SK-N-SH treated with all-trans-retinoic acid at 6 μM for 48 hours (cell line): ENCODE measurements around the gene TTC23.

Source experiments
- ATAC-seq: fragments of 200-7000 bp; cut with Tn5 transposase; 3 replicates; pipeline ENCODE4 v1.9.1; 2020; ENCODE audit warnings: mild to moderate bottlenecking, moderate library complexity
- ARNTL ChIP-seq: fragments of 450-650 bp; formaldehyde crosslinking; IDR thresholded peaks from 2 replicates; pipeline ENCODE4 v1.5.0; 2020; ENCODE audit warnings: low read depth, mild to moderate bottlenecking, moderate library complexity, borderline replicate concordance
- CSDC2 ChIP-seq: fragments of 250-450 bp; sonication (Bioruptor Pico); IDR thresholded peaks from 2 replicates; pipeline ENCODE4 v1.5.0; 2020; ENCODE audit warnings: mild to moderate bottlenecking, moderate library complexity
- OSR1 ChIP-seq: fragments of 250-450 bp; sonication (Bioruptor Pico); IDR thresholded peaks from 2 replicates; pipeline ENCODE4 v1.8.0; 2022; ENCODE audit warnings: moderate library complexity, mild to moderate bottlenecking, inconsistent platforms
- PPARA ChIP-seq: fragments of 250-450 bp; sonication (Bioruptor Pico); IDR thresholded peaks from 2 replicates; pipeline ENCODE4 v1.5.0; 2020; ENCODE audit warnings: mild to moderate bottlenecking, borderline replicate concordance
- RARB ChIP-seq: fragments of 250-450 bp; sonication (Bioruptor Pico); IDR thresholded peaks from 2 replicates; pipeline ENCODE4 v1.8.0; 2021; ENCODE audit warnings: mild to moderate bottlenecking, moderate library complexity
- SNAI2 ChIP-seq: fragments of 250-450 bp; sonication (Bioruptor Pico); IDR thresholded peaks from 2 replicates; pipeline ENCODE4 v1.5.0; 2020; ENCODE audit warnings: mild to moderate bottlenecking, moderate library complexity
- TCF4 ChIP-seq: fragments of 250-450 bp; sonication (Bioruptor Pico); IDR thresholded peaks from 2 replicates; pipeline ENCODE4 v1.8.0; 2021; ENCODE audit warnings: mild to moderate bottlenecking, moderate library complexity, borderline replicate concordance
- TOX ChIP-seq: fragments of 250-450 bp; sonication (Bioruptor Pico); IDR thresholded peaks from 2 replicates; pipeline ENCODE4 v1.8.0; 2021; ENCODE audit warnings: mild to moderate bottlenecking, moderate library complexity, borderline replicate concordance
- ZC3H10 ChIP-seq: fragments of 250-450 bp; sonication (Bioruptor Pico); IDR thresholded peaks from 2 replicates; pipeline ENCODE4 v1.5.1; 2021; ENCODE audit warnings: mild to moderate bottlenecking, moderate library complexity
- ZFP3 ChIP-seq: fragments of 250-450 bp; sonication (Bioruptor Pico); IDR thresholded peaks from 2 replicates; pipeline ENCODE4 v1.5.0; 2020; ENCODE audit warnings: mild to moderate bottlenecking, moderate library complexity
- ZFP30 ChIP-seq: fragments of 450-650 bp; formaldehyde crosslinking; IDR thresholded peaks from 2 replicates; pipeline ENCODE4 v1.5.0; 2022; ENCODE audit warnings: mild to moderate bottlenecking, moderate library complexity
- ZNF70 ChIP-seq: fragments of 450-650 bp; formaldehyde crosslinking; IDR thresholded peaks from 2 replicates; pipeline ENCODE4 v1.5.0; 2020; ENCODE audit warnings: mild to moderate bottlenecking, moderate library complexity
- ZNF8 ChIP-seq: fragments of 450-650 bp; formaldehyde crosslinking; IDR thresholded peaks from 2 replicates; pipeline ENCODE4 v1.5.0; 2020; ENCODE audit warnings: mild to moderate bottlenecking, moderate library complexity
- TF ChIP-seq, protein P1 (sequence below): fragments of 250-450 bp; sonication (Bioruptor Pico); IDR thresholded peaks from 2 replicates; pipeline ENCODE4 v1.5.1; 2021; ENCODE audit warnings: mild to moderate bottlenecking, moderate library complexity
- TF ChIP-seq, protein P2 (sequence below): fragments of 250-450 bp; sonication (Bioruptor Pico); IDR thresholded peaks from 2 replicates; pipeline ENCODE4 v1.5.0; 2020; ENCODE audit warnings: mild to moderate bottlenecking, moderate library complexity
- TF ChIP-seq, protein P3 (sequence below): fragments of 250-450 bp; sonication (Bioruptor Pico); IDR thresholded peaks from 2 replicates; pipeline ENCODE4 v1.8.0; 2020; ENCODE audit warnings: mild to moderate bottlenecking, moderate library complexity, borderline replicate concordance
- TF ChIP-seq, protein P4 (sequence below): fragments of 250-450 bp; sonication (Bioruptor Pico); IDR thresholded peaks from 2 replicates; pipeline ENCODE4 v1.8.0; 2021; ENCODE audit warnings: low read depth, mild to moderate bottlenecking, moderate library complexity, borderline replicate concordance

The TTC23 gene

DNA sequence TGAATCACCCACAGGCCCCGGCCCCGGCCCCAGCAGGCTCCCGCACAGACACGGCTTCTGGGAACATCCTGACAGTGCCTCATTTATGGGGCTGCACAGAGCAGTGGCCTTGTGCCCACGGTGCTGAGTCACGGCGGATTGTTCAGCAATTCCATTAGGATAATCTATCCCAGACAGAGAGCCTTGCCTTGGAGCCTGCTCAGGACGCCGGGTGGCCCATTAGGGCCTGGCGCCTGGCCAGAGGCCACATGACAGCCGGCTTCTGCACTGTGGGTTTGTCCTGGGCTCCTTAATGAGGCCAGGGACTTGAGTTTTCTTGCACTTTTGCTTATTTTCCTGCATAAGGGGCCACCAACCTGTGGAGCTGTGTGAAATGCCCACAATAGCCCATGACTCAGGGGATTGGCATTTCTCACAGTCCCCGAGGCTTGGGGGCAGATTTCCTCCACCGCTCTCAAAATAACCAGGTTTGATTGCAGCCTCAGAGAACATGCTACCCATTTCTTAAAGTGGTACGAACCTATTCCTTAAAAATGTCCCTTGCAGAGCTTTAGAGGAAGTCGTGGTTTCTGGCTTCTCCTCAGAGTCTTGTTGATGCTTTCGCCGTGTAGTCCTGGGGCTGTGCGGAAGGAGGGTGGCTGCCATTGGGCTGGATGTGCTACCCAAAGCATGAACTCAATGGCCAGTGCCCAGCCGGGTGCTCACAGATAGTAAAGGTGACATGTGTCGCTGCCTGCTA, 125.5 kb downstream of the TTC23 start (continued):
- TF ChIP-seq, protein P1, sequence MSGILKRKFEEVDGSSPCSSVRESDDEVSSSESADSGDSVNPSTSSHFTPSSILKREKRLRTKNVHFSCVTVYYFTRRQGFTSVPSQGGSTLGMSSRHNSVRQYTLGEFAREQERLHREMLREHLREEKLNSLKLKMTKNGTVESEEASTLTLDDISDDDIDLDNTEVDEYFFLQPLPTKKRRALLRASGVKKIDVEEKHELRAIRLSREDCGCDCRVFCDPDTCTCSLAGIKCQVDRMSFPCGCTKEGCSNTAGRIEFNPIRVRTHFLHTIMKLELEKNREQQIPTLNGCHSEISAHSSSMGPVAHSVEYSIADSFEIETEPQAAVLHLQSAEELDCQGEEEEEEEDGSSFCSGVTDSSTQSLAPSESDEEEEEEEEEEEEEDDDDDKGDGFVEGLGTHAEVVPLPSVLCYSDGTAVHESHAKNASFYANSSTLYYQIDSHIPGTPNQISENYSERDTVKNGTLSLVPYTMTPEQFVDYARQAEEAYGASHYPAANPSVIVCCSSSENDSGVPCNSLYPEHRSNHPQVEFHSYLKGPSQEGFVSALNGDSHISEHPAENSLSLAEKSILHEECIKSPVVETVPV (CRISPR knock-in tag): no peak
- TF ChIP-seq PPARA (CRISPR knock-in tag) (no peak), ZFP30 (CRISPR knock-in tag) (no peak), ZNF8 (CRISPR knock-in tag) (no peak; the same call in 1 of the 2 replicates), TCF4 (CRISPR knock-in tag) (peak; percentile 94), RARB (CRISPR knock-in tag) (no peak), SNAI2 (CRISPR knock-in tag) (no peak; the same call in none of the 2 replicates), ZFP3 (CRISPR knock-in tag) (peak; percentile 71), OSR1 (CRISPR knock-in tag) (no peak), CSDC2 (CRISPR knock-in tag) (no peak), ZNF70 (CRISPR knock-in tag) (no peak)
- TF ChIP-seq, protein P2, sequence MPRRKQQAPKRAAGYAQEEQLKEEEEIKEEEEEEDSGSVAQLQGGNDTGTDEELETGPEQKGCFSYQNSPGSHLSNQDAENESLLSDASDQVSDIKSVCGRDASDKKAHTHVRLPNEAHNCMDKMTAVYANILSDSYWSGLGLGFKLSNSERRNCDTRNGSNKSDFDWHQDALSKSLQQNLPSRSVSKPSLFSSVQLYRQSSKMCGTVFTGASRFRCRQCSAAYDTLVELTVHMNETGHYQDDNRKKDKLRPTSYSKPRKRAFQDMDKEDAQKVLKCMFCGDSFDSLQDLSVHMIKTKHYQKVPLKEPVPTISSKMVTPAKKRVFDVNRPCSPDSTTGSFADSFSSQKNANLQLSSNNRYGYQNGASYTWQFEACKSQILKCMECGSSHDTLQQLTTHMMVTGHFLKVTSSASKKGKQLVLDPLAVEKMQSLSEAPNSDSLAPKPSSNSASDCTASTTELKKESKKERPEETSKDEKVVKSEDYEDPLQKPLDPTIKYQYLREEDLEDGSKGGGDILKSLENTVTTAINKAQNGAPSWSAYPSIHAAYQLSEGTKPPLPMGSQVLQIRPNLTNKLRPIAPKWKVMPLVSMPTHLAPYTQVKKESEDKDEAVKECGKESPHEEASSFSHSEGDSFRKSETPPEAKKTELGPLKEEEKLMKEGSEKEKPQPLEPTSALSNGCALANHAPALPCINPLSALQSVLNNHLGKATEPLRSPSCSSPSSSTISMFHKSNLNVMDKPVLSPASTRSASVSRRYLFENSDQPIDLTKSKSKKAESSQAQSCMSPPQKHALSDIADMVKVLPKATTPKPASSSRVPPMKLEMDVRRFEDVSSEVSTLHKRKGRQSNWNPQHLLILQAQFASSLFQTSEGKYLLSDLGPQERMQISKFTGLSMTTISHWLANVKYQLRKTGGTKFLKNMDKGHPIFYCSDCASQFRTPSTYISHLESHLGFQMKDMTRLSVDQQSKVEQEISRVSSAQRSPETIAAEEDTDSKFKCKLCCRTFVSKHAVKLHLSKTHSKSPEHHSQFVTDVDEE (CRISPR knock-in tag): peak; percentile 39; the same call in 1 of the 2 replicates

DNA sequence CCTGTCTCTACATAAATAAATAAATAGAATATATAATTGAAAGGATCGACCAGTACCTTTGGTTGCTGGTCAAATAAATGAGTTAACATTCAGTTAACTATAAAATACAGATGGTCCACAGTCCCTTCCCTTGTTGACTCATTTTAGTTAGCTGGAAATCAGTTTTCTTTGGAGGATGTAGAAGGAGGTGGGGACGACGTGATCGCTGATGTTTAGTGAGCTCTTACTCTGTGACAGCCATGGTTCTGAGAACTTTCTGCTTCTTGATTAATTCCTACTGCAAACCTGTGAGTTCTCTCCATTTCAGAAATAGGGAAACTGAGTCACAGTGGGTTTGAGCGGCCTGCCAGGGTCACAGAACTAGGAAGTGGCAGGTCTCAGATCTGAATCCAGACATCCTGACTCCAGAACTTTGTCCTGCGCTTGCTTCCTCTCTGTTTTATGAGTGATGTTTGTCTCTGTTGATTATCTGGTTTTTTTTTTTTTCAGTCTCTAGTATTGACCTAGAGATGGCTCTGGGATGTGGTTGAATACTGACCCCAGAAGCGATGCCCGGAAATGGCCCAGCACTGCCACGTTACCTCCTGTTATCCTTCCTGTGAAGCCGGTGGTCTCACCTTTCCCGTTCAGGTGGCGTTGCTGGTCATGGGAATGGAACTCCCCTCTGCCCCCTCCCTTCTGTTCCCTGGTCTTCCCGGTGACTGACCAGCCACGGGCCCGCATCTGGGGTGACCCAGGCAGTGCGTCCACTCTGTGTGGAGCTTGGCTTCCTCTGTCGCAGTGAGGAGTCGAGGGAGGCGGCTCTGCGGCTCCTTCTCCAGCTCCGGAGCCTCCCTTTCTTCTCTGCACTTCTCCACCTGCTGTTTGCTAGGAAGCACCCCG, 126.3 kb downstream of the TTC23 start:
- peak; percentile 2 for ATAC-seq
- TF ChIP-seq OSR1 (CRISPR knock-in tag): no peak
- no peak for TF ChIP-seq ZC3H10 (CRISPR knock-in tag)
- TF ChIP-seq, protein P3, sequence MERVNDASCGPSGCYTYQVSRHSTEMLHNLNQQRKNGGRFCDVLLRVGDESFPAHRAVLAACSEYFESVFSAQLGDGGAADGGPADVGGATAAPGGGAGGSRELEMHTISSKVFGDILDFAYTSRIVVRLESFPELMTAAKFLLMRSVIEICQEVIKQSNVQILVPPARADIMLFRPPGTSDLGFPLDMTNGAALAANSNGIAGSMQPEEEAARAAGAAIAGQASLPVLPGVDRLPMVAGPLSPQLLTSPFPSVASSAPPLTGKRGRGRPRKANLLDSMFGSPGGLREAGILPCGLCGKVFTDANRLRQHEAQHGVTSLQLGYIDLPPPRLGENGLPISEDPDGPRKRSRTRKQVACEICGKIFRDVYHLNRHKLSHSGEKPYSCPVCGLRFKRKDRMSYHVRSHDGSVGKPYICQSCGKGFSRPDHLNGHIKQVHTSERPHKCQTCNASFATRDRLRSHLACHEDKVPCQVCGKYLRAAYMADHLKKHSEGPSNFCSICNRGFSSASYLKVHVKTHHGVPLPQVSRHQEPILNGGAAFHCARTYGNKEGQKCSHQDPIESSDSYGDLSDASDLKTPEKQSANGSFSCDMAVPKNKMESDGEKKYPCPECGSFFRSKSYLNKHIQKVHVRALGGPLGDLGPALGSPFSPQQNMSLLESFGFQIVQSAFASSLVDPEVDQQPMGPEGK (CRISPR knock-in tag): no peak
- TF ChIP-seq TOX (CRISPR knock-in tag): no peak
- no peak for TF ChIP-seq ARNTL (CRISPR knock-in tag)
- TF ChIP-seq PPARA (CRISPR knock-in tag): no peak
- TF ChIP-seq, protein P4, sequence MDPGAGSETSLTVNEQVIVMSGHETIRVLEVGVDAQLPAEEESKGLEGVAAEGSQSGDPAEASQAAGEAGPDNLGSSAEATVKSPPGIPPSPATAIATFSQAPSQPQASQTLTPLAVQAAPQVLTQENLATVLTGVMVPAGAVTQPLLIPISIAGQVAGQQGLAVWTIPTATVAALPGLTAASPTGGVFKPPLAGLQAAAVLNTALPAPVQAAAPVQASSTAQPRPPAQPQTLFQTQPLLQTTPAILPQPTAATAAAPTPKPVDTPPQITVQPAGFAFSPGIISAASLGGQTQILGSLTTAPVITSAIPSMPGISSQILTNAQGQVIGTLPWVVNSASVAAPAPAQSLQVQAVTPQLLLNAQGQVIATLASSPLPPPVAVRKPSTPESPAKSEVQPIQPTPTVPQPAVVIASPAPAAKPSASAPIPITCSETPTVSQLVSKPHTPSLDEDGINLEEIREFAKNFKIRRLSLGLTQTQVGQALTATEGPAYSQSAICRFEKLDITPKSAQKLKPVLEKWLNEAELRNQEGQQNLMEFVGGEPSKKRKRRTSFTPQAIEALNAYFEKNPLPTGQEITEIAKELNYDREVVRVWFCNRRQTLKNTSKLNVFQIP (CRISPR knock-in tag): no peak
- 0 out of 2 replicates have a peak, but pooled peaks have one; percentile 93 for TF ChIP-seq SNAI2 (CRISPR knock-in tag)
- TF ChIP-seq, protein P2 (CRISPR knock-in tag): no peak
- TF ChIP-seq, all 23 proteins: peak for 1
